B cell (primary cell): ENCODE data around the gene TMEM150C. TPM values are rescaled to one million over a fixed set of nuclear protein-coding genes. Genes with fewer than 3 reads are reported as not detected.

Experiments used
- ATAC-seq: fragments of 200-7000 bp; cut with Tn5 transposase; one replicate; pipeline ENCODE4 v1.10.0; 2021; ENCODE audit warnings: low read depth, mild to moderate bottlenecking, moderate number of reproducible peaks, moderate library complexity
- CTCF ChIA-PET: fragments of 350-600 bp; sonication (Branson Sonifier 250); formaldehyde crosslinking; loops from one replicate; lab custom pipeline; 2021; ENCODE audit warnings: antibody characterized with exemption, inconsistent platforms; lab: Charles Lee
- POLR2A ChIA-PET: fragments of 350-600 bp; sonication (Branson Sonifier 250); formaldehyde crosslinking; loops from one replicate; lab custom pipeline; 2021; ENCODE audit warnings: antibody characterized with exemption; lab: Charles Lee
- DNase-seq: peaks from one replicate; pipeline ENCODE4 v3.0.0; 2013
- H2AFZ ChIP-seq: 2 replicates; pipeline ENCODE4 v1.6.1; 2012; ENCODE audit warnings: mild to moderate bottlenecking, low read depth, low read length; ENCODE audit not compliant: insufficient read depth, poor library complexity, severe bottlenecking
- H3K27ac ChIP-seq, 2 donors: 1 replicate in 1 of 2; 2 replicates in 1 of 2; pipeline ENCODE4 v1.5.1; 2012 to 2013; ENCODE audit warnings: low read length in 2 of 2, mild to moderate bottlenecking in 2 of 2, moderate library complexity in 1 of 2
- H3K27me3 ChIP-seq, 4 experiments: fragments of 200-600 bp in 1 of 4; sonication (generic) in 1 of 4; replicated peaks in 1 of 4; 1 replicate in 2 of 4; 2 replicates in 2 of 4; pipeline versions ENCODE4 v1.6.1 to v1.7.0; 2013 to 2016; ENCODE audit warnings: low read length in 3 of 4, mild to moderate bottlenecking in 2 of 4, mixed read lengths in 1 of 4, moderate library complexity in 1 of 4; ENCODE audit not compliant: insufficient read depth in 4 of 4, control insufficient read depth in 3 of 4; ENCODE audit errors: control extremely low read depth in 1 of 4
- H3K36me3 ChIP-seq, 2 experiments: replicated peaks in 1 of 2; 1 replicate in 1 of 2; 2 replicates in 1 of 2; pipeline versions ENCODE4 v1.6.1 to v1.7.1; 2013; ENCODE audit warnings: low read length in 1 of 2; ENCODE audit not compliant: insufficient read depth in 2 of 2, control insufficient read depth in 1 of 2; ENCODE audit errors: control extremely low read depth in 1 of 2, extremely low read depth in 1 of 2
- H3K4me1 ChIP-seq, 2 donors: fragments of 200-600 bp in 1 of 2; sonication (generic) in 1 of 2; 1 replicate in 1 of 2; 2 replicates in 1 of 2; pipeline versions ENCODE4 v1.5.1 to v1.6.1; 2013 to 2017; ENCODE audit warnings: low read length in 2 of 2; ENCODE audit not compliant: control insufficient read depth in 2 of 2, insufficient read depth in 2 of 2
- H3K4me2 ChIP-seq: replicated peaks from 2 replicates; pipeline ENCODE3; 2012; ENCODE audit warnings: mild to moderate bottlenecking, low read depth, low read length; ENCODE audit not compliant: poor library complexity, severe bottlenecking
- H3K4me3 ChIP-seq, 5 experiments: fragments of 200-600 bp in 1 of 5; sonication (generic) in 1 of 5; 1 replicate in 3 of 5; 2 replicates in 2 of 5; pipeline versions ENCODE4 v1.5.1 to v1.7.0; 2011 to 2016; ENCODE audit warnings: low read length in 4 of 5, mild to moderate bottlenecking in 4 of 5, low read depth in 2 of 5, control low read depth in 1 of 5, moderate library complexity in 1 of 5; ENCODE audit not compliant: insufficient read depth in 1 of 5; ENCODE audit errors: control extremely low read depth in 1 of 5, extremely low read depth in 1 of 5
- H3K79me2 ChIP-seq: fragments of 200-600 bp; sonication (generic); one replicate; pipeline ENCODE4 v1.6.0; 2016; ENCODE audit warnings: low read length; ENCODE audit not compliant: control insufficient read depth, insufficient read depth
- H3K9ac ChIP-seq: fragments of 200-600 bp; sonication (generic); 2 replicates; pipeline ENCODE4 v1.6.1; 2017; ENCODE audit warnings: mild to moderate bottlenecking, low read length, moderate library complexity
- H3K9me3 ChIP-seq, 3 donors: one replicate each; pipeline versions ENCODE4 v1.6.1 to v1.7.1; 2013; ENCODE audit warnings: low read length in 2 of 3; ENCODE audit not compliant: control insufficient read depth in 2 of 3, insufficient read depth in 1 of 3; ENCODE audit errors: control extremely low read depth in 1 of 3
- H4K20me1 ChIP-seq: 2 replicates; pipeline ENCODE4 v1.6.0; 2012; ENCODE audit warnings: mild to moderate bottlenecking, low read length; ENCODE audit not compliant: insufficient read depth, control insufficient read depth, poor library complexity, severe bottlenecking
- H3K27ac Mint-ChIP-seq: one replicate; pipeline ENCODE4 v1.8.0; 2021; ENCODE audit warnings: mixed read lengths
- H3K27me3 Mint-ChIP-seq: one replicate; pipeline ENCODE4 v1.8.0; 2021; ENCODE audit warnings: mixed read lengths
- H3K4me1 Mint-ChIP-seq: one replicate; pipeline ENCODE4 v1.8.0; 2021; ENCODE audit warnings: mixed read lengths
- H3K4me3 Mint-ChIP-seq: one replicate; pipeline ENCODE4 v1.8.0; 2021; ENCODE audit warnings: mixed read lengths
- H3K9me3 Mint-ChIP-seq: one replicate; pipeline ENCODE4 v1.8.0; 2022; ENCODE audit warnings: mixed read lengths; ENCODE audit not compliant: insufficient read depth
- EZH2 ChIP-seq: IDR thresholded peaks from 2 replicates; pipeline ENCODE4 v1.6.1; 2012; ENCODE audit warnings: borderline replicate concordance, low read depth, mild to moderate bottlenecking, moderate library complexity, low read length; ENCODE audit not compliant: insufficient read depth, poor library complexity, severe bottlenecking
- WGBS: methylation state at CpG from one replicate; pipeline ENCODE4 v1.1.5; 2013; ENCODE audit warnings: missing lambda C conversion rate; ENCODE audit not compliant: insufficient coverage; 5-methylcytosine and 5-hydroxymethylcytosine counted together
- intact Hi-C: fragments of 100-400 bp; cut with micrococcal nuclease; formaldehyde crosslinking; loops from one replicate; pipeline ENCODE4 v1.10.0; 2022
- polyA plus RNA-seq: library from polyadenylated mRNA; depleted of rRNA; stranded (reverse); fragments of >200 nt; gene quantifications from 2 replicates; pipeline ENCODE4 v1.2.3, GENCODE V29; 2012
- total RNA-seq, 2 donors: library from RNA; stranded (reverse); fragments of 120-200 nt in 1 of 2; gene quantifications; 1 replicate in 1 of 2; 2 replicates in 1 of 2; pipeline versions ENCODE4 v1.2.3 to v1.2.4, GENCODE V29; 2013 to 2022
- TF ChIP-seq, protein P1 (sequence below): fragments of 200-600 bp; IDR thresholded peaks from one replicate; pipeline ENCODE4 v1.8.0; 2022; ENCODE audit warnings: antibody characterized with exemption, mild to moderate bottlenecking

The TMEM150C gene
- total and polyA plus RNA-seq, 2 donors (not counting 1 experiment from before 2014, with no cell fraction given), result 0.04 TPM; not detected in 1

DNA sequence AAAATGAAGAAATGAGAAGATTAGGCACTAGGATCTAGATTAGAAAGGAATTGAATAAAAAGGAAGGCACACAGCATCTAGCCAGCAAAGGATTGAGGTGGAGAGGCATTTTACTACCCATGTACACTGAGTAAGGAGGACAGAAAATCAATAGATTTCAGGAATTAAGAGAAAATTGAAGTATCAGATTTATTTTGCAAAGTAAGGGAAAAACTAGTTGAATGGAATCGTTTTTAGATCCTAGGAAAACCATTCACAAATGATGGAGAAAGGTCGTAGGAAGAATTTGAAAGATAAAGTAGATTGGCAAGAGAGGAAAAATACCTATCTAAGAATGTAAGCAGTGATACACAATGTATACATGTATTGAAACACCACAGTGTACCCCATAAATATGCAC lies 100.1 kb downstream of the TMEM150C start:
- no CpG with 5 or more reads among the region's 2 CpGs for WGBS
- H3K27ac ChIP-seq, result no peak overlapping the region
- CTCF ChIA-PET, result interaction anchor here (1.0 to 1.6 kb wide), 2 partner anchors 21 to 33 kb away, joined by 3 to 8 read pairs; no protein-coding TSS in a partner anchor
- POLR2A ChIA-PET, result no interaction called here
- no peaks in the 10 kb centered on the region for H4K20me1 ChIP-seq
- H3K27me3 Mint-ChIP-seq, result no peaks in the 10 kb centered on the region
- H3K9me3 Mint-ChIP-seq, result no peaks in the 10 kb centered on the region
- intact Hi-C loops, result loop anchor here (1.0 to 5.0 kb wide), 4 partner anchors 32 to 1179 kb away; no protein-coding TSS in a partner anchor
- no peak for DNase-seq
- no peak overlapping the region for H3K4me2 ChIP-seq
- peaks cover 5 to 8% of the 10 kb centered on the region in 2 donors for H3K4me1 ChIP-seq
- H3K27ac Mint-ChIP-seq, result no peak overlapping the region
- H3K4me3 ChIP-seq, result no peak overlapping the region
- H3K4me1 Mint-ChIP-seq, result peaks cover 25% of the 10 kb centered on the region
- no peak overlapping the region for H2AFZ ChIP-seq
- peaks cover 0 to 33% of the 10 kb centered on the region in 2 experiments for H3K36me3 ChIP-seq
- no peaks in the 10 kb centered on the region for H3K79me2 ChIP-seq
- H3K9ac ChIP-seq, result no peak overlapping the region
- TF ChIP-seq, protein P1, sequence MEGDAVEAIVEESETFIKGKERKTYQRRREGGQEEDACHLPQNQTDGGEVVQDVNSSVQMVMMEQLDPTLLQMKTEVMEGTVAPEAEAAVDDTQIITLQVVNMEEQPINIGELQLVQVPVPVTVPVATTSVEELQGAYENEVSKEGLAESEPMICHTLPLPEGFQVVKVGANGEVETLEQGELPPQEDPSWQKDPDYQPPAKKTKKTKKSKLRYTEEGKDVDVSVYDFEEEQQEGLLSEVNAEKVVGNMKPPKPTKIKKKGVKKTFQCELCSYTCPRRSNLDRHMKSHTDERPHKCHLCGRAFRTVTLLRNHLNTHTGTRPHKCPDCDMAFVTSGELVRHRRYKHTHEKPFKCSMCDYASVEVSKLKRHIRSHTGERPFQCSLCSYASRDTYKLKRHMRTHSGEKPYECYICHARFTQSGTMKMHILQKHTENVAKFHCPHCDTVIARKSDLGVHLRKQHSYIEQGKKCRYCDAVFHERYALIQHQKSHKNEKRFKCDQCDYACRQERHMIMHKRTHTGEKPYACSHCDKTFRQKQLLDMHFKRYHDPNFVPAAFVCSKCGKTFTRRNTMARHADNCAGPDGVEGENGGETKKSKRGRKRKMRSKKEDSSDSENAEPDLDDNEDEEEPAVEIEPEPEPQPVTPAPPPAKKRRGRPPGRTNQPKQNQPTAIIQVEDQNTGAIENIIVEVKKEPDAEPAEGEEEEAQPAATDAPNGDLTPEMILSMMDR, result no peak
- no peak for TF ChIP-seq EZH2
- ATAC-seq, result no peak
- no peaks in the 10 kb centered on the region for H3K27me3 ChIP-seq
- no peaks in the 10 kb centered on the region for H3K9me3 ChIP-seq
- H3K4me3 Mint-ChIP-seq, result no peak overlapping the region

- TF ChIP-seq, protein P1, result no peak
- TF ChIP-seq EZH2, result no peak
- DNase-seq, result no peak
- H3K27ac ChIP-seq, result no peak overlapping the region
- H3K4me2 ChIP-seq, result no peak overlapping the region
- H2AFZ ChIP-seq, result no peak overlapping the region
- no peak overlapping the region for H3K4me3 ChIP-seq
- no peaks in the 10 kb centered on the region for H3K27me3 Mint-ChIP-seq
- no peaks in the 10 kb centered on the region for H3K9me3 Mint-ChIP-seq
- H3K27ac Mint-ChIP-seq, result no peak overlapping the region
- H3K9me3 ChIP-seq, result no peaks in the 10 kb centered on the region
- no peak overlapping the region for H3K4me3 Mint-ChIP-seq
- H3K9ac ChIP-seq, result no peak overlapping the region
- no peaks in the 10 kb centered on the region for H3K4me1 ChIP-seq
- peaks cover 1 to 39% of the 10 kb centered on the region in 2 experiments for H3K36me3 ChIP-seq
- H3K79me2 ChIP-seq, result peaks cover 4% of the 10 kb centered on the region
- H3K27me3 ChIP-seq, result no peaks in the 10 kb centered on the region
- CTCF ChIA-PET, result interaction anchor here (1.1 kb wide), 2 partner anchors 13 to 174 kb away, joined by 3 read pairs; no protein-coding TSS in a partner anchor
- ATAC-seq, result no peak
- H4K20me1 ChIP-seq, result no peaks in the 10 kb centered on the region
- peaks cover 9% of the 10 kb centered on the region for H3K4me1 Mint-ChIP-seq
- intact Hi-C loops, result no loop called here
- WGBS, result 17% methylated on average over 1 of the region's 2 CpGs
- POLR2A ChIA-PET, result no interaction called here
Observed at GRCh38 chr4:82458729-82459128, 103.1 kb downstream of the TMEM150C start.
